Muscle of leg (tissue), 11 donors: ENCODE data around the gene GRIK1. TPM values are rescaled to one million over a fixed set of nuclear protein-coding genes. Genes with fewer than 3 reads are reported as not detected.

Experiments
- DNase-seq: peaks from one replicate; pipeline ENCODE4 v3.0.0; 2013
- H3K27ac ChIP-seq: one replicate; pipeline ENCODE4 v1.5.1; 2013; ENCODE audit warnings: mild to moderate bottlenecking, low read length, control low read depth
- H3K27me3 ChIP-seq: one replicate; pipeline ENCODE4 v1.6.1; 2013; ENCODE audit warnings: low read length; ENCODE audit not compliant: control insufficient read depth, insufficient read depth
- H3K36me3 ChIP-seq: one replicate; pipeline ENCODE4 v1.6.1; 2013; ENCODE audit warnings: low read length; ENCODE audit not compliant: control insufficient read depth, insufficient read depth
- H3K4me1 ChIP-seq: one replicate; pipeline ENCODE4 v1.6.1; 2013; ENCODE audit warnings: low read length; ENCODE audit not compliant: control insufficient read depth, insufficient read depth
- H3K4me3 ChIP-seq: one replicate; pipeline ENCODE4 v1.5.1; 2013; ENCODE audit warnings: low read length, control low read depth
- H3K9me3 ChIP-seq: replicated peaks from 2 replicates; pipeline ENCODE4 v1.6.1; 2013; ENCODE audit warnings: low read depth, low read length; ENCODE audit not compliant: control insufficient read depth
- WGBS: methylation state at CpG from one replicate; pipeline ENCODE4 v1.1.5; 2013; ENCODE audit warnings: missing lambda C conversion rate; ENCODE audit not compliant: insufficient coverage; 5-methylcytosine and 5-hydroxymethylcytosine counted together
- polyA plus RNA-seq, 8 donors: library from polyadenylated mRNA; unstranded; fragments of 120-200 nt; gene quantifications; one replicate each; pipeline versions ENCODE4 v1.2.1 to v1.2.3, GENCODE V29; 2013; ENCODE audit warnings: inconsistent platforms in 1 of 8, low replicate concordance in 1 of 8; ENCODE audit not compliant: insufficient read length in 8 of 8, insufficient read depth in 1 of 8
- total RNA-seq: library from RNA; stranded (reverse); fragments of 120-200 nt; gene quantifications from one replicate; pipeline ENCODE4 v1.2.4, GENCODE V29; 2013

Gene GRIK1
- total and polyA plus RNA-seq, 9 donors: 0.25 to 2.1 (median 0.39) TPM

DNA sequence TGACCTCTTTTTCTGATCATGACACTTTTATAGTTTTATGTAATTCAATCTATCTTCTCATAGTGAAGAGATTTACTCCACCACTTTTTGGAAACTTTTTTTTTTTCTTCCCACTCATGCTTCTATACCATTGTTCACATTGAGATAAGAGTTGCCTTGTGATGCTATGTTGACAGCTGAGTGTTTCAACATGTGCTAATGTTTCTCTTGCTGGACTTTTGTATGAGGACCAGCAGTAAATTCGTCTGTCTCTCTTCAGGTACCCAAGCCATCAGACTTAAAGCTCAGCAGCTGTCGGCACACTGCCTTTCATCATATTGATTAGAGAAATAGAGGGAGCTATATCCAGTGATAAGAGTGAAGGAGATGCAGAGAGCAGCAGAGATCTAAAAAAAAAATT is 227.0 kb downstream of the GRIK1 start:
- WGBS: no CpG with 5 or more reads among the region's 2 CpGs
- no peak for DNase-seq
- no peak overlapping the region for H3K4me3 ChIP-seq

DNA sequence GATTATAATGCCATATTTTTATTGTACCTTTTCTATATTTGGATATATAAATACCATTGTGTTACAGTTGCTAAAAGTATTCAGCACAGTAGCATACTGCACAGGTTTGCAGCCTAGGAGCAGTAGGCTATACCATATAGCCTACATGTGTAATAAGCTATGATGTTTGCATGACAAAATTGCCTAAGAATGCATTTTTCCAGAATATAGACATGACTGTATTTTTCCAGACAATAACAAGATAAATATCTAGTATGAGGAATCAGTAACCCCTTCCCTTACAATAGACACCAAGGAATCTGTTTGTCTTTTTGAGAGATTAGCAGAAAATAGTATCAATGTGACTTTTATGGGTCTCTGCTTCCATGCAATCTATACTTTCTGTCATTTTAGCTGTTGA is 228.6 kb downstream of the GRIK1 start:
- Histone ChIP-seq H3K4me3 (no peak overlapping the region), H3K27me3 (no peaks in the 10 kb centered on the region)

More for the DNA sequence above, 227.0 kb downstream of the GRIK1 start:
- no peaks in the 10 kb centered on the region for H3K9me3 ChIP-seq
- no peaks in the 10 kb centered on the region for H3K36me3 ChIP-seq
- no peaks in the 10 kb centered on the region for H3K4me1 ChIP-seq
- H3K27ac ChIP-seq: no peak overlapping the region
- H3K27me3 ChIP-seq: no peaks in the 10 kb centered on the region

DNA sequence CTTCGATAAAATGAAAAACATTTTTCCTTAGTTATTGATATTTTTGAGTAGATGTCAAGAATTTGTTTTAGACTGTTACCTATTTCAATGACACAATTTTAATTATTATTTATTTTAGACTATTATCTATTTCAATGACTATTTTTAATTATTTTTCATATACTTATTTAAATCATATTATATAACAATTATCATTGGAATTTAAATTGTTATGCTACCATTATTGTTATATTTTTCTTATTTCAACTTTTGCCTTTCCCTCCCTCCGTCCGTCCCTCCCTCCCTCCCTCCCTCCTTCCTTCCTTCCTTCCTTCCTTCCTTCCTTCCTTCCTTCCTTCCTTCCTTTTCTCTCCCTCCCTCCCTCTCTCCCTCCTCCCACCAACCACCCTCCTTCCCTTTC is 229.3 kb downstream of the GRIK1 start:
- Histone ChIP-seq H3K27me3 (no peaks in the 10 kb centered on the region), H3K36me3 (no peaks in the 10 kb centered on the region), H3K4me3 (no peak overlapping the region), H3K9me3 (no peaks in the 10 kb centered on the region), H3K27ac (no peak overlapping the region), H3K4me1 (no peaks in the 10 kb centered on the region)
- no peak for DNase-seq
- 80% methylated on average over 2 of the region's 3 CpGs for WGBS

More for the DNA sequence above, 228.6 kb downstream of the GRIK1 start:
- no peaks in the 10 kb centered on the region for H3K36me3 ChIP-seq
- DNase-seq: no peak
- H3K27ac ChIP-seq: no peak overlapping the region
- no peaks in the 10 kb centered on the region for H3K4me1 ChIP-seq
- no peaks in the 10 kb centered on the region for H3K9me3 ChIP-seq

DNA sequence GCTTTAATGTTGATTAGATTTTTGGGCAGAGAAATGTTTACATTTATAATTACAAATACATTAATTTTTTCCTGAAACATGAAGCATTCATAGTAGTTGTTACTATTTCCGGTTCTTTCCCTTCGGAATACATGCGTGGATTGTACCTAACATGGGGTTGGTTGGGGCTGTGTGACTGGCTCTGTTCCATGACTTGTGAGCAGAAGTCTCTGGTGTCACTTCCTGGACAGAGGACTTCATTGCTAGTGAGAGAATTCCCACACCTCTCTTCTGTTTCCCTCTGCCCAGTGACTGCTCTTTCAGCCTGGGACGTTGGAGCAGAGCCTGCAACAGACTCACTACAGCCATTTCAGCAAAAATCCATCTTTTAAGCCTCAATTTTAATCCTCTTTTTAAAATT is 231.4 kb downstream of the GRIK1 start:
- Histone ChIP-seq H3K27me3 (no peaks in the 10 kb centered on the region), H3K4me1 (no peaks in the 10 kb centered on the region), H3K27ac (no peak overlapping the region), H3K36me3 (no peaks in the 10 kb centered on the region), H3K4me3 (no peak overlapping the region), H3K9me3 (no peaks in the 10 kb centered on the region)
- peak; percentile 66 for DNase-seq
- WGBS: no CpG with 5 or more reads among the region's 4 CpGs

DNA sequence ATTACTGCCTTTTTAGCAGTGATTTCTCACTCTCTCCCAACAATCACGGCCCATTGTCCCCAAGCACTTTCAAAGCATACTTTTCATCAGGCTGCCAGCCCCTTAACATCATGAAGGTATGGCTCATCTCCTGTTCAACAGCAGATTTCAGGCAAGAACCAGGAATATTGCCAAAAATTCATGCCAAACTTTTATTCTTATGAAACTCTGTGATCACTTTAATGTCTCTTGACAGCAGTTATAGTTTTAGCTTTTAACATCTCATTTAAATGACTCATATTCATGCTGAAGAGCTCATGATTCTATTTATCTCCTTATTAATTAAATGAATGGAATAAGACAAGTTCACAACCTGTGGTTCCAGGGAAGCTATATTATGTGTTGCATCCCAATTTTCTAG is 235.1 kb downstream of the GRIK1 start:
- 18% methylated on average over 1 of the region's 1 CpG for WGBS
- DNase-seq: peak; percentile 20
- no peak overlapping the region for H3K27ac ChIP-seq
- no peaks in the 10 kb centered on the region for H3K36me3 ChIP-seq
- no peak overlapping the region for H3K4me3 ChIP-seq
- no peaks in the 10 kb centered on the region for H3K27me3 ChIP-seq
- no peaks in the 10 kb centered on the region for H3K4me1 ChIP-seq
- no peaks in the 10 kb centered on the region for H3K9me3 ChIP-seq

DNA sequence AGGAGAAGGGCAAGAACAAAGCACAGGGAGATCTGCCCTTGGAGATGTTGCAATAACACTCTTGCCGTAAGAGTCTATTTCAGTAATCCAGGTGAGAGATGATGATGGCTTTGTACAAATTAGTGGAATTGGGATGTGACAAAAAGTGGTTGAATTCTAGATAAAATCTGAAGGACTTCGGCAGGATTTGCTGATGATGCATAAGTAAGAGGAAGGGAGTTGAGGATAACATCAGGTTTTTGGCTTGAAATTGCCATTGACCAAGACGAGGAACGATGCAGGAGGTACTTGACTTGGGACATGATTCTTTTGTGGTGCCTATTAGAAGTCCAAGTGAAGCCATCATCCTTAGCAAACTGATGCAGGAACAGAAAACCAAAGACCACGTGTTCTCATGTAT is 238.1 kb downstream of the GRIK1 start:
- no peak overlapping the region for H3K27ac ChIP-seq
- DNase-seq: no peak
- H3K27me3 ChIP-seq: no peaks in the 10 kb centered on the region
- no peaks in the 10 kb centered on the region for H3K4me1 ChIP-seq
- H3K9me3 ChIP-seq: no peaks in the 10 kb centered on the region
- WGBS: 80% methylated on average over 4 of the region's 5 CpGs
- H3K36me3 ChIP-seq: no peaks in the 10 kb centered on the region
- no peak overlapping the region for H3K4me3 ChIP-seq

DNA sequence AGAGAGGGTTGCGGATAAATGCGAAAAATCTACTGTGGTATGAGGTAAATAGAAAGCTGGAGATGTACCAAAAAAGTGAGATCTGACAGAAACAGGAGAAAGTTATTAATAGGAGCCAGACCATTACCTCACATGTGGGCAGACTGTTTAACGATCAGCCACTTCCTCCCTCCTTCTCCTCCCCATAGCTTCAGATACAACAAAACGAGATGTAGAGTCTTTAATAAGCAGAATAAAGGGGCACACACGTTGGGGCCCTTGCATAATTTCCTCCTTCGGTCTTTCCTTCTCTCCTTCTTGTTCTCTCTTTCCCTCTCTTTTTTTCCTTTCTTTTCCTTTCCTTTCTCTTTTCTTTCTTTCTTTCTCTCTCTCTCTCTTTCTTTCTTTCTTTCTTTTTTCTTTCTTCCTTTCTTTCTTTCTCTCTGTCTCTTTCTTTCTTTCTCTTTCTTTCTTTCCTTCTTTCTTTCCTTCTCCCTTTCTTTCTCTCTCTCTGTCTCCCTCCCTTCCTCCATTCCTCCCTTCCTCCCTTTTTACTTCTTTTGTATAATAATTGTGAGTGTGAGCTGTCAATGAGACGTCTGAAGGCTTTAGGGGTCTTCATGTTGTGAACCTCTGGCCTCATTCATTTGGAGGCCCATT is 242.1 kb downstream of the GRIK1 start:
- 24% methylated on average over 3 of the region's 7 CpGs for WGBS
- DNase-seq: peak; percentile 16

DNA sequence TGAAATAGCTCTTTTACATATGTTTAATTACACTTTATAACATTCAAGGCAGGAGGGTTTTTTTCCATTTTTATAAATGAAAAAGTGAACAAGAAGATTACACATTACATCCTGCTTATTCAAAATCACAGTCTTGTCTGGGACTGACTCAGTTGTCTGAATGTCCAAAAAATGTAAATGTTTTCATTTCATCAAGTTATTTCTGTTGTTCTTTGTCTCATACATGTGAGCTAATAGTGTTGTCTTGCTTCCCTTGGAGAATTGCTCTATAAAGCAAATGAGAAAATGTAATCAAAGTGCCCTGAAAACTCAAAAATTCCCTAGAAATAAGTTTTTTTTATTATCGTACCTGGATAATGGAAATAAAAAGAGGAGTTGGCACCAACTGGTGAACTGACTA is 242.9 kb downstream of the GRIK1 start:
- no peak for DNase-seq
- no CpG with 5 or more reads among the region's 1 CpG for WGBS
- no peaks in the 10 kb centered on the region for H3K9me3 ChIP-seq
- no peak overlapping the region for H3K4me3 ChIP-seq
- H3K27me3 ChIP-seq: no peaks in the 10 kb centered on the region
- H3K36me3 ChIP-seq: no peaks in the 10 kb centered on the region
- no peak overlapping the region for H3K27ac ChIP-seq
- H3K4me1 ChIP-seq: no peaks in the 10 kb centered on the region

More for the DNA sequence above, 242.1 kb downstream of the GRIK1 start:
- H3K9me3 ChIP-seq: no peaks in the 10 kb centered on the region
- no peaks in the 10 kb centered on the region for H3K36me3 ChIP-seq
- no peaks in the 10 kb centered on the region for H3K4me1 ChIP-seq
- no peaks in the 10 kb centered on the region for H3K27me3 ChIP-seq
- H3K27ac ChIP-seq: no peak overlapping the region
- no peak overlapping the region for H3K4me3 ChIP-seq

DNA sequence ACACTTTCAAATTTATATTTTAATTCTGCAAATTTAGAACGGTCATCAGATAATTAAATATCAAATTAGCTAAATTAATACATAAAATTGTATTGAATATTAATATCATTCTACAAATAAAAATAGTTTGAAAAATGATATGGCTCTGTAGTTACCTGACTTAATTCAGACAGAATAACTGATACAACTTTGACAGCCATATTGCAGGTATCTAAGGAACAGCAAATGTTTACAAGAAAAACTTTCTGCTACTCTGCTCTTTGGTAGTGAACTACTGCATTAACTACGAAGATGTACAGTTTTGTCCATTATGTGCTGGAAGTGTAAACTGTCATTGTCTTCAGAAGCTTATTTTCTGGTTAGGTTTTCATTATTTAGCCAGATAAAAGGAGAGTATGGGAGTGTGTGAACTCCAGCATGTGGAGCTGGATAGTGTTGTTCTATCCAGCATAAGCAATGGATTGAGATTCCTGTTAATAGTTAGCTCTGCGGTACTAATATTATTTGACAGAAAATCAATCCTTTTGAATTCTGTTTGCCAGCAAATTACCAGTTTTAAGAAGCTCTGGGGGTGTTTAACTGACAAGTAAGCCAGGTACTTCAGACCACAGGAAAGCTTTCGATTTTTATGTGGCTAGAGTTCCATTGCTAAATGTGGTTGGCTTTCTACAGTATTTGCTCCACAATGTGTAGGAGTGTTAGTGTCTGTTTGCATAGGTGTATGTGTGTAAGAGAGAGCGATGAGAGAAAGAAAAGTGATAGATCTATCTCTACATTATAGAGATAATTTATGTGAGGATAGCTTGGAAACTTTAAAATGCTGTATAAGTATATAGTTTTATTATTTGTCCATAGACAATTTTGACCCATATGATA is 247.9 kb downstream of the GRIK1 start:
- DNase-seq: no peak
- H3K27ac ChIP-seq: no peak overlapping the region
- no peak overlapping the region for H3K4me3 ChIP-seq
- H3K9me3 ChIP-seq: no peaks in the 10 kb centered on the region
- H3K27me3 ChIP-seq: no peaks in the 10 kb centered on the region
- no peaks in the 10 kb centered on the region for H3K4me1 ChIP-seq
- H3K36me3 ChIP-seq: no peaks in the 10 kb centered on the region
- 69% methylated on average over 3 of the region's 5 CpGs for WGBS

DNA sequence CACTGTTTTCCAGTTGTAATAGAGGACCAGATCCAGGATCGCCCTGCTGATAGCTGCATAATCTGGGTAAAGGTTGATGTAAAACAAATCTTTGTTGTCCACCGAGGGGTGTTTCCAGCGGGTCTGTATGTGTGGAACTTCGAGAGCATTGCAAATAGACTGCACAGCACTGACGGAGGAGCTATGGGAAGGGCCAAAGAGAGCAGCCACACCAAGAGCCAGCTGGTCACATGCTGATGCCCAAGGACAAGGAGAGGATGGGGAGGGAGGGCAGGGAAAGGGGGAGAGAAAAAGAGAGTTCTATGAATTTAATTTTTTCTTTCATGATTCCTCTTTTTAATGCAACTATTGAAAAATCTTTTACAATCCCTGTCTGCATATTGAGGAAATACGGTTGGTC is 250.0 kb downstream of the GRIK1 start:
- Histone ChIP-seq H3K4me1 (no peaks in the 10 kb centered on the region), H3K4me3 (no peak overlapping the region), H3K27me3 (no peaks in the 10 kb centered on the region), H3K27ac (no peak overlapping the region), H3K9me3 (no peaks in the 10 kb centered on the region), H3K36me3 (no peaks in the 10 kb centered on the region)
- 86% methylated on average over 5 of the region's 6 CpGs for WGBS
- no peak for DNase-seq
